Measurements from ENCODE around the gene KIF6. TPM values are rescaled to one million over a fixed set of nuclear protein-coding genes. Genes with fewer than 3 reads are reported as not detected.

KIF6 gene
- polyA plus RNA-seq, 2 of the 4 experiments (the other 2 are of a cell fraction) = 0.05 to 0.39 TPM

- DNase-seq (ENCODE audit: low read depth in 1 of 2, low spot score in 1 of 2) (no peak), ATAC-seq (no peak), FAIRE-seq (no peak)
- H3K27ac ChIP-seq = no peak overlapping the region
- H3K9me3 ChIP-seq = no peaks in the 10 kb centered on the region
- no peak overlapping the region for H3K4me3 ChIP-seq
- no peaks in the 10 kb centered on the region for H3K4me1 ChIP-seq
- no peak overlapping the region for H3K4me2 ChIP-seq
- ChIA-PET POLR2A (interaction anchor here (0.7 kb wide), 1 partner anchor 11 kb away, joined by 3 read pairs; no protein-coding TSS in a partner anchor), CTCF (interaction anchor here (0.5 to 1.1 kb wide), 2 partner anchors 11 to 505 kb away, joined by 3 read pairs; no protein-coding TSS in a partner anchor)
- WGBS (ENCODE audit: missing lambda C conversion rate) = 36% methylated on average over 12 of the region's 12 CpGs
- TF ChIP-seq CBX8 (IDR thresholded peaks at IDR 0.05) (no peak), RFX5 (IDR thresholded peaks at IDR 0.05) (no peak), NPAS2 (CRISPR knock-in tag; IDR thresholded peaks at IDR 0.05; ENCODE audit: borderline replicate concordance) (no peak), HOXB5 (CRISPR knock-in tag; IDR thresholded peaks at IDR 0.05) (no peak), BHLHE40 (IDR thresholded peaks at IDR 0.05; ENCODE audit: low read depth, low read length) (no peak), HDAC2 (IDR thresholded peaks at IDR 0.05) (no peak), CHD2 (IDR thresholded peaks at IDR 0.05; ENCODE audit: low read length, partially characterized antibody) (no peak), HOXA7 (CRISPR knock-in tag; IDR thresholded peaks at IDR 0.05) (no peak), FOSL2 (IDR thresholded peaks at IDR 0.05) (no peak), FOSL2 (CRISPR knock-in tag; IDR thresholded peaks at IDR 0.05) (no peak), FOSB (CRISPR knock-in tag; IDR thresholded peaks at IDR 0.05) (no peak), EHMT2 (IDR thresholded peaks at IDR 0.05; ENCODE audit: low read depth) (no peak), JUN (IDR thresholded peaks at IDR 0.05) (no peak), RAD21 (conservative IDR thresholded peaks at IDR 0.05 in 1 of 2, IDR thresholded peaks at IDR 0.05 in 1 of 2) (no peak), ZFP36 (IDR thresholded peaks at IDR 0.05; ENCODE audit: borderline replicate concordance, partially characterized antibody) (no peak), EP300 (IDR thresholded peaks at IDR 0.05) (no peak)
- TF ChIP-seq, protein P1, sequence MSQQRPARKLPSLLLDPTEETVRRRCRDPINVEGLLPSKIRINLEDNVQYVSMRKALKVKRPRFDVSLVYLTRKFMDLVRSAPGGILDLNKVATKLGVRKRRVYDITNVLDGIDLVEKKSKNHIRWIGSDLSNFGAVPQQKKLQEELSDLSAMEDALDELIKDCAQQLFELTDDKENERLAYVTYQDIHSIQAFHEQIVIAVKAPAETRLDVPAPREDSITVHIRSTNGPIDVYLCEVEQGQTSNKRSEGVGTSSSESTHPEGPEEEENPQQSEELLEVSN (IDR thresholded peaks at IDR 0.05; ENCODE audit: borderline replicate concordance, low read depth) = no peak
- TF ChIP-seq, protein P2, sequence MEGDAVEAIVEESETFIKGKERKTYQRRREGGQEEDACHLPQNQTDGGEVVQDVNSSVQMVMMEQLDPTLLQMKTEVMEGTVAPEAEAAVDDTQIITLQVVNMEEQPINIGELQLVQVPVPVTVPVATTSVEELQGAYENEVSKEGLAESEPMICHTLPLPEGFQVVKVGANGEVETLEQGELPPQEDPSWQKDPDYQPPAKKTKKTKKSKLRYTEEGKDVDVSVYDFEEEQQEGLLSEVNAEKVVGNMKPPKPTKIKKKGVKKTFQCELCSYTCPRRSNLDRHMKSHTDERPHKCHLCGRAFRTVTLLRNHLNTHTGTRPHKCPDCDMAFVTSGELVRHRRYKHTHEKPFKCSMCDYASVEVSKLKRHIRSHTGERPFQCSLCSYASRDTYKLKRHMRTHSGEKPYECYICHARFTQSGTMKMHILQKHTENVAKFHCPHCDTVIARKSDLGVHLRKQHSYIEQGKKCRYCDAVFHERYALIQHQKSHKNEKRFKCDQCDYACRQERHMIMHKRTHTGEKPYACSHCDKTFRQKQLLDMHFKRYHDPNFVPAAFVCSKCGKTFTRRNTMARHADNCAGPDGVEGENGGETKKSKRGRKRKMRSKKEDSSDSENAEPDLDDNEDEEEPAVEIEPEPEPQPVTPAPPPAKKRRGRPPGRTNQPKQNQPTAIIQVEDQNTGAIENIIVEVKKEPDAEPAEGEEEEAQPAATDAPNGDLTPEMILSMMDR (IDR thresholded peaks at IDR 0.05) = no peak
- TF ChIP-seq, protein P3, sequence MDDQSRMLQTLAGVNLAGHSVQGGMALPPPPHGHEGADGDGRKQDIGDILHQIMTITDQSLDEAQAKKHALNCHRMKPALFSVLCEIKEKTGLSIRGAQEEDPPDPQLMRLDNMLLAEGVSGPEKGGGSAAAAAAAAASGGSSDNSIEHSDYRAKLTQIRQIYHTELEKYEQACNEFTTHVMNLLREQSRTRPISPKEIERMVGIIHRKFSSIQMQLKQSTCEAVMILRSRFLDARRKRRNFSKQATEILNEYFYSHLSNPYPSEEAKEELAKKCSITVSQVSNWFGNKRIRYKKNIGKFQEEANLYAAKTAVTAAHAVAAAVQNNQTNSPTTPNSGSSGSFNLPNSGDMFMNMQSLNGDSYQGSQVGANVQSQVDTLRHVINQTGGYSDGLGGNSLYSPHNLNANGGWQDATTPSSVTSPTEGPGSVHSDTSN (IDR thresholded peaks at IDR 0.05) = no peak
These were observed 336.4 kb downstream of the KIF6 start for GRCh38 chr6:39388606-39389483.

GRCh38 chr6:39387785-39388184 lies 337.4 kb downstream of the KIF6 start:
- DNase-seq (ENCODE audit: low read depth in 1 of 2, low spot score in 1 of 2) (no peak), ATAC-seq (no peak), FAIRE-seq (no peak)
- ChIA-PET CTCF (interaction anchor here (1.1 kb wide), 1 partner anchor 10 kb away, joined by 3 read pairs; no protein-coding TSS in a partner anchor), POLR2A (no interaction called here)
- Histone ChIP-seq H3K27ac (no peak overlapping the region), H3K4me2 (no peak overlapping the region), H3K9me3 (no peaks in the 10 kb centered on the region), H3K4me1 (no peaks in the 10 kb centered on the region), H3K4me3 (no peak overlapping the region)
- TF ChIP-seq REST (IDR thresholded peaks at IDR 0.05) = no peak
- no peak for TF ChIP-seq ZNF302 (CRISPR knock-in tag; IDR thresholded peaks at IDR 0.05)
- no peak for TF ChIP-seq RNF2 (IDR thresholded peaks at IDR 0.05; ENCODE audit: borderline replicate concordance, low read depth)
- no peak for TF ChIP-seq BHLHE40 (IDR thresholded peaks at IDR 0.05; ENCODE audit: low read depth, low read length)
- no peak for TF ChIP-seq SMC3 (IDR thresholded peaks at IDR 0.05)
- no peak for TF ChIP-seq HOXB5 (CRISPR knock-in tag; IDR thresholded peaks at IDR 0.05)
- no peak for TF ChIP-seq HDAC2 (IDR thresholded peaks at IDR 0.05)
- no peak for TF ChIP-seq CBX2 (IDR thresholded peaks at IDR 0.05; ENCODE audit: borderline replicate concordance, low read depth)
- TF ChIP-seq, protein P4, sequence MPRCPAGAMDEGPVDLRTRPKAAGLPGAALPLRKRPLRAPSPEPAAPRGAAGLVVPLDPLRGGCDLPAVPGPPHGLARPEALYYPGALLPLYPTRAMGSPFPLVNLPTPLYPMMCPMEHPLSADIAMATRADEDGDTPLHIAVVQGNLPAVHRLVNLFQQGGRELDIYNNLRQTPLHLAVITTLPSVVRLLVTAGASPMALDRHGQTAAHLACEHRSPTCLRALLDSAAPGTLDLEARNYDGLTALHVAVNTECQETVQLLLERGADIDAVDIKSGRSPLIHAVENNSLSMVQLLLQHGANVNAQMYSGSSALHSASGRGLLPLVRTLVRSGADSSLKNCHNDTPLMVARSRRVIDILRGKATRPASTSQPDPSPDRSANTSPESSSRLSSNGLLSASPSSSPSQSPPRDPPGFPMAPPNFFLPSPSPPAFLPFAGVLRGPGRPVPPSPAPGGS (IDR thresholded peaks at IDR 0.05) = no peak
- 19% methylated on average over 3 of the region's 3 CpGs for WGBS (ENCODE audit: missing lambda C conversion rate)

Data from A549 (cell line).